Muscle of leg (tissue), 11 donors: ENCODE data around the gene PLPPR5. TPM values are rescaled to one million over a fixed set of nuclear protein-coding genes. Genes with fewer than 3 reads are reported as not detected.
A peak's percentile ranks its signal among the peaks of the same experiment; 100 is the strongest.
"Not testable (repeated sequence)": the region's sequence is repeated elsewhere in the genome, so short reads cannot be mapped to it uniquely, and the experiment has no call there.

Experiments
- DNase-seq: peaks from one replicate; pipeline ENCODE4 v3.0.0; 2013
- H3K27ac ChIP-seq: one replicate; pipeline ENCODE4 v1.5.1; 2013; ENCODE audit warnings: mild to moderate bottlenecking, low read length, control low read depth
- H3K27me3 ChIP-seq: one replicate; pipeline ENCODE4 v1.6.1; 2013; ENCODE audit warnings: low read length; ENCODE audit not compliant: control insufficient read depth, insufficient read depth
- H3K36me3 ChIP-seq: one replicate; pipeline ENCODE4 v1.6.1; 2013; ENCODE audit warnings: low read length; ENCODE audit not compliant: control insufficient read depth, insufficient read depth
- H3K4me1 ChIP-seq: one replicate; pipeline ENCODE4 v1.6.1; 2013; ENCODE audit warnings: low read length; ENCODE audit not compliant: control insufficient read depth, insufficient read depth
- H3K4me3 ChIP-seq: one replicate; pipeline ENCODE4 v1.5.1; 2013; ENCODE audit warnings: low read length, control low read depth
- H3K9me3 ChIP-seq: replicated peaks from 2 replicates; pipeline ENCODE4 v1.6.1; 2013; ENCODE audit warnings: low read depth, low read length; ENCODE audit not compliant: control insufficient read depth
- whole genome bisulfite sequencing: methylation state at CpG from one replicate; pipeline ENCODE4 v1.1.5; 2013; ENCODE audit warnings: missing lambda C conversion rate; ENCODE audit not compliant: insufficient coverage; 5-methylcytosine and 5-hydroxymethylcytosine counted together
- polyA plus RNA-seq, 8 donors: library from polyadenylated mRNA; unstranded; fragments of 120-200 nt; gene quantifications; one replicate each; pipeline versions ENCODE4 v1.2.1 to v1.2.3, GENCODE V29; 2013; ENCODE audit warnings: inconsistent platforms in 1 of 8, low replicate concordance in 1 of 8; ENCODE audit not compliant: insufficient read length in 8 of 8, insufficient read depth in 1 of 8
- total RNA-seq: library from RNA; stranded (reverse); fragments of 120-200 nt; gene quantifications from one replicate; pipeline ENCODE4 v1.2.4, GENCODE V29; 2013

PLPPR5 gene
- total and polyA plus RNA-seq, 9 donors, result 1.1 to 4.2 (median 2.1) TPM

DNA sequence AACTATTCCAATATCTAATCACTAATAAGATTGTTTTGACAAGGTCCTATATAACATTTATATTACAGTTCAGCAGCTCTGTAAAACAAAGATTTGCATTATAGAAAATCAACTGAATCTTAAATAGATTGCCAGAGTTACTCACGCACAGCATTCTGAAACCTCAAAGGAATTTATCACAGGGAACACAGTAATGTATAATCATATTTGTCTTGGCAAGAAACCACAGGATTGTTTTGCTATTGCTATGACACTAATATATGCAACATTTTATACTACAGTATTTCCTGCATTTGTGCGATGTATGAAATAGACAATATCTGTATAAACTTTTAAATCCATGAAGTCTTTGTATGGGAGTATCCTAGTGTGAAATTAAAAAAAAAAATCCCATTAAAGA, 101.4 kb downstream of the PLPPR5 start:
- no CpG with 5 or more reads among the region's 2 CpGs for WGBS
- Histone ChIP-seq H3K36me3 (no peaks in the 10 kb centered on the region), H3K27me3 (no peaks in the 10 kb centered on the region), H3K4me1 (no peaks in the 10 kb centered on the region), H3K4me3 (no peak overlapping the region), H3K9me3 (no peaks in the 10 kb centered on the region), H3K27ac (peak overlapping the region; percentile 47)
- DNase-seq, result peak; percentile 90

DNA sequence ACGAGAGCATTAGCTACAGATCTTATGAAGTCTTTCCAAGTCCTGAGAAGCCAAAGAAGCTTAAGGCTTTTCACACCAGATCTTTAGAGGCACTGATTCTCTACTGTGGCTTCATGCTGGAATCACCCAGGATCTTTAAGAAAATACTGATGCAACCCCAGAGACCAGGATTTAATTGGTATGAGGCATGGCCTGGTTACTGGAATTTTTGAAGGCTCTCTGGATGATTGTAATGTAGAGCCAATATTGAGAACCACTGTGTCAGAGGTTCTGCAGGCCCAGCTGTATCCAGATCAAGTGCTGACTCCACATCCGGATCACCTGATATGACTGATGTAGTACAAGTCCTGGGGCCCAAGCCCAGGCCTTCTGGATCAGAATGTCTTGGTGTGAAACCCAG, 105.7 kb downstream of the PLPPR5 start:
- Histone ChIP-seq H3K4me1 (no peaks in the 10 kb centered on the region), H3K27me3 (no peaks in the 10 kb centered on the region), H3K36me3 (no peaks in the 10 kb centered on the region), H3K4me3 (no peak overlapping the region), H3K9me3 (no peaks in the 10 kb centered on the region), H3K27ac (no peak overlapping the region)
- peak; percentile 12 for DNase-seq
- WGBS, result 49% methylated on average over 2 of the region's 2 CpGs

DNA sequence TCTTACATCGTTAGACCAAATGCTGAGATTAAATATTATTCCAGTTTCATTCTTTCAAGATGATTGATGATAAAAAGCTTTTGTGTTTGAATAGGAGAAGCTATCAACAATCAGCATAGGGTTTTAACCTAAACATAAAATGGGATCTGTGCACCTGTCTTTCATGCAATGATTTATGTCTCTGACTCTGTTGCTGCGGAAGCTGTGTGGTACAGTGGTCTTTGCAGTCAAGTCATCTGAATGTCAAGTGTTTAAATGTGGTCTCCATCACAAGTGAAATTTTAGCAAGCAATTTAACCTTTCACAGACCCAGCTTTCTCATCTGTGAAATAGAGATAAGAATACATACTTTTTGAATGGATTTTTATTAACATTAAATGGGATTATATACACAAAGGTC, 107.2 kb downstream of the PLPPR5 start:
- Histone ChIP-seq H3K27me3 (no peaks in the 10 kb centered on the region), H3K4me1 (no peaks in the 10 kb centered on the region), H3K4me3 (no peak overlapping the region), H3K27ac (no peak overlapping the region), H3K36me3 (no peaks in the 10 kb centered on the region), H3K9me3 (no peaks in the 10 kb centered on the region)
- DNase-seq, result no peak
- 60% methylated on average over 1 of the region's 2 CpGs for WGBS

DNA sequence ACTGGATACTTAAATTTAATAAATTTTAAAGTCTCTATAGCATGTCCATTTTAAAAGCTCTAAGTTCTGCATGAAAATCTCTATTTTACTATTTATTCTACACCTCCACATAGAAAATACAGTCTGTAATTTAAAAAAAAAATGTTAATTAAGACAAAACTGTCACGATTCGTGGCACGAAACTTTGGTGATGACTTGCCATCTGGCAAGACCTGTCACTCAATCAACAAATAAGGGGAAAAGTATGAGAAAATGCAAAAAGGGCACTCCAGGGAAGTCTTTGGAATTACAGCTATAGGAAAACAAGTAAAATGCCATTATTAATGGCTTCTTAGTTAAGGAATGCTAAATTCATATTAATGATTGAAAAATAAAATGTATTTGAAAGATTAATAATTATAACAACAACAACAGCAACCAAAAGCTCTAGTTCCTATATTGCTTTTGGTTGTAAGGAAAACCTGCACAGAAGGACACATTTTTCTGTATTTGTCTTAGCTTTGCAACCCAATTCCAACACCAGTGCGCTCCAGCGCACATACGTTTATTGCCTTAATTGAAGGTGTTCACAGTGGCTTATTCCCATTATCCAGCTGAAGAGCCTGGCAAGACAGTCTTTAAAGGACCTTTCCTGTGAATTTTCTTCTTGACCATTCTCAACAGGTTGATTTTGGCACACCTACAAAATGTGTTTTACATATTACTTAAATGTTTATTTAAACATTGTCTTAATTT, 107.8 kb downstream of the PLPPR5 start:
- Histone ChIP-seq H3K9me3 (no peaks in the 10 kb centered on the region), H3K4me3 (no peak overlapping the region), H3K4me1 (no peaks in the 10 kb centered on the region), H3K27ac (no peak overlapping the region), H3K36me3 (no peaks in the 10 kb centered on the region), H3K27me3 (no peaks in the 10 kb centered on the region)
- 80% methylated on average over 2 of the region's 6 CpGs for WGBS
- no peak for DNase-seq

DNA sequence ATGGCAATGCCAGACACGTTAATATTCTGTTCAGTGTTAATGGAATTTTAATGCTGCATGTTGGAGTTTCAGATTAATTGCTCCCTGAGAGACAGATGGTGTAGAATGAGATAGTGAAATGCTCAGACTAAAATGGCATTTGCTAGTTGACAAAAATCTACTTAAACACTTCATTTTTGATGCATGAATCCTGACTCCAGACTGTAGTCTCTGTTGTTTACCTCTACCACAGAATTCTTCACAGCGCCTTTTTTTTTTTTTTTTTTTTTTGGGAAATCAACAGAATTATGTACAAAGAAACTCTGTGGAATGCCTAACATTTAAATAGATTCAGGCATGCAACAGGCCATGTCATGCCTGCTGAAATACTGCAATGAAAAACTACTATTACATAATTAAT, 111.3 kb downstream of the PLPPR5 start:
- Histone ChIP-seq H3K27ac (no peak overlapping the region), H3K36me3 (no peaks in the 10 kb centered on the region), H3K4me3 (no peak overlapping the region), H3K4me1 (no peaks in the 10 kb centered on the region), H3K27me3 (no peaks in the 10 kb centered on the region), H3K9me3 (no peaks in the 10 kb centered on the region)
- no peak for DNase-seq
- no CpG with 5 or more reads among the region's 2 CpGs for WGBS

DNA sequence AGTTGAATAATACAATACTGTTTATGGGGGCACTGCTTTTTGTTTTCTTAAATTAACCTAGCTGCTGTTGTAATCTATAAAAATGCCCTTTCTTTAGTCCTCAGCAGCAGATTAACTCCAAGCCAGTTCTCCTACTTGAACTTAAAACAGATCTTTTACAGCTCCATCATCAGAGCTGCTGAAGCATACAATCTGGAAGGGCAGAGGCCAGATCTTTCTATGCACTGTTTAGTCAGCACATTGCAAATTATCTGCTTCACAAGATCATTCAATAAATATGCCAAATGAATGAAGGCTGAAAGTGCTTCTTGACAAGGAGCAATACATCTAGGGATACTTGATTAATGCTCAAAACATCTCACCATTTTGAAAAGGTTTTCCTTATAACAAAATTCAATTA, 115.8 kb downstream of the PLPPR5 start:
- no peaks in the 10 kb centered on the region for H3K36me3 ChIP-seq
- DNase-seq, result no peak
- H3K9me3 ChIP-seq, result no peaks in the 10 kb centered on the region

DNA sequence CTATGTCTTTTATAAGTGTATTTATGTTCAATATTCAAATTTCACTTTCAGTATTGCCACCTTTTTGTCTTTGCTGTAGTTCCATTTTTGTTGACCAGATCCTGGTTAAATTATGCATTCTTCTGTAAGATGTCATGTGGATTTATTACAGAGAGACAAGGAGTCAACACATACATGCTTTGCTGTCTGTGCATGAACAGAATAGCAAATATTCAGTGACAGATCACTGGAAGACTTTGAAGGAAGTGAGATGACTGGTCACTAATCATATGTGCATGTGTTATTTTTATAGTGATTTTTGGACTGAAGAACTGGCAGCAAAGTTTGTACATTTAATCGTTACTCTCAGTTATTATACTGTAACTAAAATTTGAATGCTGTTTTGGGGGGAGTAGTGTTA, 117.2 kb downstream of the PLPPR5 start:
- WGBS, result no CpG with 5 or more reads among the region's 1 CpG
- Histone ChIP-seq H3K4me3 (no peak overlapping the region), H3K4me1 (no peaks in the 10 kb centered on the region), H3K27ac (no peak overlapping the region), H3K27me3 (no peaks in the 10 kb centered on the region), H3K36me3 (no peaks in the 10 kb centered on the region), H3K9me3 (no peaks in the 10 kb centered on the region)
- no peak for DNase-seq

More for the DNA sequence above, 115.8 kb downstream of the PLPPR5 start:
- Histone ChIP-seq H3K4me1 (no peaks in the 10 kb centered on the region), H3K27ac (no peak overlapping the region), H3K4me3 (no peak overlapping the region), H3K27me3 (no peaks in the 10 kb centered on the region)

DNA sequence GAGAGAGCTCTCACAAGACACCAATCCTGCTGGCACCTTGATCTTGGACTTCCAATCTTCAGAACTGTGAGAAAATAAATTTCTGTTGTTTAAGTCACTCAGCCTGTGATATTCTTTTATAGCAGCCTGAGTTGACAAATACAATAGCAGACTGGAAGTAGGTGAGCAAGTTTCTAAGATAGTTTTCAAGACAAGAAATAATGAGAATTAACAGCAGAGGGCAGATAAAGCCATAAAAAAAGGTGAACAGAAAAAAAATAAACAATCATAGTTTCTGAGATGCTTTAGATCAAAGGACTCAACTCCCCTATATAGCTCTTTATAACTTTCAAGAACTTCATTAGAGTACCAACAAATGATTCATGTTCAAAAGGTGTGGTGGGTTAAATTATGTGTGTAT, 119.8 kb downstream of the PLPPR5 start:
- no peaks in the 10 kb centered on the region for H3K4me1 ChIP-seq
- no peaks in the 10 kb centered on the region for H3K9me3 ChIP-seq
- no peak overlapping the region for H3K27ac ChIP-seq
- H3K4me3 ChIP-seq, result no peak overlapping the region
- no peak for DNase-seq
- no peaks in the 10 kb centered on the region for H3K36me3 ChIP-seq
- H3K27me3 ChIP-seq, result no peaks in the 10 kb centered on the region

DNA sequence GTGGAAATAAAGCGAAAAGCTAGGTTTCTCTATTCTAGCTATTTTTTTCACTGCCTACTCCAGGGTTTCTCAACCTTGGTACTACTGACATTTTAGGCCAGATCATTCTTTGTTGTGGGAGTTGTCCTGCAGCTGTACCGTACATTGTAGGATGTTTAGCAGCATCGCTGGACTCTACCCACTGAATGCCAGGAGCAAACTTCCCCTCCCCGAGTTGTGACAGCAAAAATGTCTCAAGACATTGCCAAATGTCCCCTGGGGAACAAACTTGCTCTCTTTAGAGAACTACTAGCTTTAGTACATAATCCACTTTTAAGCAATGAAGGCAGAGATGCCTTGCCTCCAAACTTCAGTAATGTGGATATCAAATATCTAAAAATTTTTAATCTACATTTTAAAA, 122.8 kb downstream of the PLPPR5 start:
- Histone ChIP-seq H3K9me3 (no peaks in the 10 kb centered on the region), H3K27me3 (no peaks in the 10 kb centered on the region), H3K36me3 (no peaks in the 10 kb centered on the region), H3K4me1 (no peaks in the 10 kb centered on the region), H3K27ac (no peak overlapping the region), H3K4me3 (no peak overlapping the region)
- WGBS, result 88% methylated on average over 3 of the region's 4 CpGs
- no peak for DNase-seq

DNA sequence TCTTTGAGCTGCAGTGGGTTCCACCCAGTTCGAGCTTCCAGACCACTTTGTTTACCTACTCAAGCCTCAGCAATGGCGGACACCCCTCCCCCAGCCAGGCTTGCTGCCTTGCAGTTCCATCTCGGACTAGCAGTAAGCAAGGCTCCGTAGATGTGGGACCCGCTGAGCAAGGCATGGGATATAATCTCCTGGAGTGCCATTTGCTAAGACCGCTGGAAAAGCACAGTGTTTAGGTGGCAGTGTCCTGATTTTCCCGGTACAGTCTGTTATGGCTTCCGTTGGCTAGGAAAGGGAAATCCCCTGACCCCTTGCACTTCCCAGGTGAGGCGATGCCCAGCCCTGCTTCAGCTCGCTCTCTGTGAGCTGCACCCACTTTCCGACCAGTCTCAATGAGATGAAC, 123.4 kb downstream of the PLPPR5 start:
- not testable (repeated sequence) for H3K4me1 ChIP-seq, H3K27ac ChIP-seq, H3K27me3 ChIP-seq, H3K36me3 ChIP-seq, DNase-seq, H3K9me3 ChIP-seq, H3K4me3 ChIP-seq
- WGBS, result 95% methylated on average over 11 of the region's 11 CpGs

DNA sequence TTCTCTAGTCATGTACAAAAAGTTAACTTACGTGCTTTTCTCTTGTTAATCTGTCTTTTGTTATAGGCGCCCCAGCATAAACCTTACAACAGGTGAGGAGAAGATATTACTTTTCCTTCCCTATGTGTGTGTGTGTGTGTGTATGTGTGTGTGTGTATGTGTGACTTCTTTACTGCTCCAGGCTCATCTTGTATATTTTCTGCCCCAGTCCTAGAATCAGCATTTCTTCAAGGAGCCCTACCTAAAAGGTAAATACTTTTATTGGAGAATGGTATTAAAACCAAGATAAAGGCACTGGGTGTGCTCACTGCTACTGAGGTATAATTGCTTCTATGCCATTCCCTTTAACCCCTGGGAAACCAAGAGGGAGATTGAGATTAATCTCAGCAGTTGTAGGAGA, 129.8 kb downstream of the PLPPR5 start:
- H3K36me3 ChIP-seq, result no peaks in the 10 kb centered on the region
- whole genome bisulfite sequencing, result no CpG with 5 or more reads among the region's 2 CpGs

More for the DNA sequence above, 129.8 kb downstream of the PLPPR5 start:
- no peak overlapping the region for H3K4me3 ChIP-seq
- DNase-seq, result no peak
- no peaks in the 10 kb centered on the region for H3K4me1 ChIP-seq
- no peak overlapping the region for H3K27ac ChIP-seq
- H3K9me3 ChIP-seq, result no peaks in the 10 kb centered on the region
- H3K27me3 ChIP-seq, result no peaks in the 10 kb centered on the region
